ENCODE results near the gene MYL7.

MYL7 gene

DNA sequence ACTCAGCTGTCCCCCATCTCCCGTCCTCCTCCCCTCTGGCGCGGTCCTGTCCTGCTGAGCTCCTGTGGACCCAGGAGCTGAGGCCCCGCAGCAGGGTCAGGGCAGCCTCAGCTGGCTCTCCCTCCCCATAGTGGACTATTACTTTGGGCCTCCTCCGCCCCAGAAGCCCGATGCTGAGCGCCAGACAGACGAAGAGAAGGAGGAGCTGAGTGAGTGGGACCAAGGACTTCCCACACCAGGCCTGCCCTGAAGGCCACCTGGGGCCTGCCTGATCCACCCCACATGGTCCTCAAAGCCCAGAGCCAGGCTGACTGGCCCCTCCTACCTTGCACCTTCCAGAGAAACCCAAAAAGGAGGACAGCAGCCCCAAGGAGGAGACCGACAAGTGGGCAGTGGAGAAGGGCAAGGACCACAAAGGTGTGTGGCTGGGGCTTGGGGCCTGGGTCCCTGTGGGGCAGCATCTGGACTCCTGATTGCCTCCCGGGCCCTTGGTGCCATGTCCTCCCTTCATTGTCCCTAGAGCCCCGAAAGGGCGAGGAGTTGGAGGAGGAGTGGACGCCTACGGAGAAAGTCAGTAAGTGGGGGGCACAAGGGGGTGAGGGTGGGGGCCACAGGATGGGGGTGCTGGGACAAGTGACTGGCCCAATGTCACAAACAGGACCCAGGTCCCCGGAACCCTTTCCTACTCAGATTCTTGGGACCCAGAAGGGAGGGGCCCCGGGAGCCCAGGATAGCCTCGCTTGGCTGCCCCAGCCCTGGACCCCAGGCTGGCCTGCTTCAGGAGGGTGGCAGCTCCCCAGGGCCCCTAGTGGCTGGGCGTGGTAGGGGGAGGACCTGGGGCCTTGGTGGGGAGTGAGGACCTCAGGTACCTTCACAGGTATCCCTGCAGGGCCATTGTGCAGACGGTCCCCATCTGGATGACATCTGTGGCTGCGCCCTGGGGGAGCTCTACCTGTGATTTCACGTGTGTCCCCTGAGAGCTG is 32.1 kb downstream of the MYL7 start:
- Histone ChIP-seq H3K27me3 (ENCODE audit: insufficient read depth, low read length) (peaks cover 13% of the 10 kb centered on the region), H3K9ac (ENCODE audit: low read length) (no peak overlapping the region), H3K36me3 (ENCODE audit: insufficient read depth, low read length) (peaks cover 6% of the 10 kb centered on the region), H3K9me3 (ENCODE audit: low read length) (no peaks in the 10 kb centered on the region), H3K9me2 (ENCODE audit: low read depth, low read length) (no peaks in the 10 kb centered on the region), H3K27ac (ENCODE audit: low read depth, low read length, poor library complexity, severe bottlenecking) (no peak overlapping the region), H3K4me3 (ENCODE audit: low read depth, low read length, poor library complexity, severe bottlenecking) (no peak overlapping the region), H2AFZ (ENCODE audit: low read length) (no peak overlapping the region), H4K20me1 (ENCODE audit: insufficient read depth, low read length) (no peaks in the 10 kb centered on the region), H3F3A (ENCODE audit: insufficient read depth, low read length) (no peaks in the 10 kb centered on the region), H3K4me1 (ENCODE audit: insufficient read depth, low read length, severe bottlenecking) (peaks cover 14% of the 10 kb centered on the region), H3K4me2 (ENCODE audit: low read length) (no peak overlapping the region), H3K79me2 (ENCODE audit: insufficient read depth, low read length) (no peaks in the 10 kb centered on the region)
- TF ChIP-seq, protein P1, sequence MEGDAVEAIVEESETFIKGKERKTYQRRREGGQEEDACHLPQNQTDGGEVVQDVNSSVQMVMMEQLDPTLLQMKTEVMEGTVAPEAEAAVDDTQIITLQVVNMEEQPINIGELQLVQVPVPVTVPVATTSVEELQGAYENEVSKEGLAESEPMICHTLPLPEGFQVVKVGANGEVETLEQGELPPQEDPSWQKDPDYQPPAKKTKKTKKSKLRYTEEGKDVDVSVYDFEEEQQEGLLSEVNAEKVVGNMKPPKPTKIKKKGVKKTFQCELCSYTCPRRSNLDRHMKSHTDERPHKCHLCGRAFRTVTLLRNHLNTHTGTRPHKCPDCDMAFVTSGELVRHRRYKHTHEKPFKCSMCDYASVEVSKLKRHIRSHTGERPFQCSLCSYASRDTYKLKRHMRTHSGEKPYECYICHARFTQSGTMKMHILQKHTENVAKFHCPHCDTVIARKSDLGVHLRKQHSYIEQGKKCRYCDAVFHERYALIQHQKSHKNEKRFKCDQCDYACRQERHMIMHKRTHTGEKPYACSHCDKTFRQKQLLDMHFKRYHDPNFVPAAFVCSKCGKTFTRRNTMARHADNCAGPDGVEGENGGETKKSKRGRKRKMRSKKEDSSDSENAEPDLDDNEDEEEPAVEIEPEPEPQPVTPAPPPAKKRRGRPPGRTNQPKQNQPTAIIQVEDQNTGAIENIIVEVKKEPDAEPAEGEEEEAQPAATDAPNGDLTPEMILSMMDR (IDR thresholded peaks at IDR 0.05; ENCODE audit: low read length): peak; percentile 31; the same call in 1 of the 2 replicates
- no peak for TF ChIP-seq EZH2 (IDR thresholded peaks at IDR 0.05; ENCODE audit: borderline replicate concordance, low read length)

DNA sequence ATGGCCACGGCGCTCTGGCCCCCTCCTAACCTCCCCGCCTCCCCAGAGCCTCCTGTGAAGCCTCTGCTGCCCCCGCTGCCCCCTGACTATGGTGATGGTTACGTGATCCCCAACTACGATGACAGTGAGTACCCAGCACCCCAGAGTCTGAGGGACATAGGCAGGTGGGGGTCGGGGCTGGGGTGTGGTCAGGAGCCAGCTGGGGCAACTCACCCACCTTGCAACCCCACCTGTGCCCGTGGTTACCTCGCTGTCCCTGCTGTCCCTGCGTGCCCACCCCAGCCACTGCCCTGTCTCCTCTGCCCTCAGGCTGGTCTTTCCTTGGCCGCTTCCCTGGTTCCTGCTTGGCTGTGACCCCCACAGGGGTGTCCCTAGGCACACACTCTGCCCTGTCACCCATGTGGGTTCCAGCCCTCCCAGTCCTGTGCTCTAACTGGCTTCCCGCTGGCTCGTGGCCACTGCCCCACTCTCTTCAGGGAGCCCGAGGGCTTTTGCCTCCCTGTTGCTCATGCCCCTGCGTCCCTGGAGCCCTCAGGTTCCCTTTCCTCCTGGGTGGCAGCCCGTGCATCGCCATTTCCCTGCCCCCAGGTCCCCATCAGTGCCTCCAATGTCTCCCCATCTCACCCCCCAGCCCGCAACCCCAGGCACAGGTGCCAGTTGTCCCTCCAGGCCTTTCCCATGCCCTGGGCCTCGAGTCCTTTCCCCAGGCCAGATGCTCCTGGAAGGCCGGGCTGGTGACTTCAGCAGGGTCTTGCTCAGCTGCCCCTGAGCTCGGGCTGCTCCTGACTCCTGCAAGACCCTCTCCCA is 33.0 kb downstream of the MYL7 start:
- Histone ChIP-seq H3K9ac (ENCODE audit: low read length) (no peak overlapping the region), H3F3A (ENCODE audit: insufficient read depth, low read length) (no peaks in the 10 kb centered on the region), H3K9me3 (ENCODE audit: low read length) (no peaks in the 10 kb centered on the region), H3K4me2 (ENCODE audit: low read length) (no peak overlapping the region), H3K36me3 (ENCODE audit: insufficient read depth, low read length) (no peaks in the 10 kb centered on the region), H3K79me2 (ENCODE audit: insufficient read depth, low read length) (no peaks in the 10 kb centered on the region), H3K4me1 (ENCODE audit: insufficient read depth, low read length, severe bottlenecking) (peaks cover 14% of the 10 kb centered on the region), H3K27me3 (ENCODE audit: insufficient read depth, low read length) (peaks cover 13% of the 10 kb centered on the region), H3K27ac (ENCODE audit: low read depth, low read length, poor library complexity, severe bottlenecking) (no peak overlapping the region), H3K4me3 (ENCODE audit: low read depth, low read length, poor library complexity, severe bottlenecking) (no peak overlapping the region), H2AFZ (ENCODE audit: low read length) (no peak overlapping the region), H3K9me2 (ENCODE audit: low read depth, low read length) (no peaks in the 10 kb centered on the region), H4K20me1 (ENCODE audit: insufficient read depth, low read length) (no peaks in the 10 kb centered on the region)
- no peak for TF ChIP-seq EZH2 (IDR thresholded peaks at IDR 0.05; ENCODE audit: borderline replicate concordance, low read length)
- TF ChIP-seq, protein P1 (IDR thresholded peaks at IDR 0.05; ENCODE audit: low read length): no peak

DNA sequence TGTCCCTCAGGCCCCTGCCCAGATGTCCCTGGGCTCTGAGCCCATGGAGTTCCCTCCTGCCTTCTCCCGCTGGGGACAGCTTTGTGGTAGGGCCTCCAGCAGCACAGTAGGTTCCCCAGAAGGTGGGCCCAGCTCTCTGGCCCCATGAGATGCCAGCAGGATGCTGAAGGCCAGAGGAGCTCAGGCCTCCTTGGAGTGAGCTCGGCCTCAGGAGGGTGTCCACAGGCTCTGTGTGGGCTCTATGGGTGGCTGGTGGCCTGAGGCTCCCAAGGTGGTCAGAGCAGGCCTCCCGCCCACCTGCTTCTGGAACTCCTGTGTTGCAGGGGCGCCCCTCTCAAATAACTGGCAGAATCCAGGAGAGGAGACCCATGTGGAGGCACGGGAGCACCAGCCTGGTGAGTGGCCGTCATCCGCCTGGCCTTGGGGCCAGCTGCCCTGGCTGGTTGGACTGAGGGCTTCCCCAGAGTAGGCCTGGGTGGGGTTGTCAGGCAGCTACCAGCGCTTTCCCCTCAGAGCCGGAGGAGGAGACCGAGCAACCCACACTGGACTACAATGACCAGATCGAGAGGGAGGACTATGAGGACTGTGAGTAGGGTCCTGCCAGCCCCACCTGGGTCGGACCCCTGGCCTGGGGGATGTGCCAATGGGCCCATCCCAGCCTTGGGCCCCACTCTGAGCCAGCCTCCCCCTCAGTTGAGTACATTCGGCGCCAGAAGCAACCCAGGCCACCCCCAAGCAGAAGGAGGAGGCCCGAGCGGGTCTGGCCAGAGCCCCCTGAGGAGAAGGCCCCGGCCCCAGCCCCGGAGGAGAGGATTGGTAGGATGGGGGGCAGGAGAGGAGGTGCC is 33.8 kb downstream of the MYL7 start:
- peaks cover 13% of the 10 kb centered on the region for H3K27me3 ChIP-seq (ENCODE audit: insufficient read depth, low read length)
- no peaks in the 10 kb centered on the region for H4K20me1 ChIP-seq (ENCODE audit: insufficient read depth, low read length)

More for the DNA sequence above, 33.8 kb downstream of the MYL7 start:
- Histone ChIP-seq H3K79me2 (ENCODE audit: insufficient read depth, low read length) (no peaks in the 10 kb centered on the region), H3K9me2 (ENCODE audit: low read depth, low read length) (no peaks in the 10 kb centered on the region), H3K36me3 (ENCODE audit: insufficient read depth, low read length) (no peaks in the 10 kb centered on the region), H3K9me3 (ENCODE audit: low read length) (no peaks in the 10 kb centered on the region), H2AFZ (ENCODE audit: low read length) (no peak overlapping the region), H3K9ac (ENCODE audit: low read length) (no peak overlapping the region), H3F3A (ENCODE audit: insufficient read depth, low read length) (0 out of 2 replicates have a peak, but pooled peaks cover under 1% of the 10 kb centered on the region), H3K4me3 (ENCODE audit: low read depth, low read length, poor library complexity, severe bottlenecking) (no peak overlapping the region), H3K27ac (ENCODE audit: low read depth, low read length, poor library complexity, severe bottlenecking) (no peak overlapping the region), H3K4me1 (ENCODE audit: insufficient read depth, low read length, severe bottlenecking) (peaks cover 15% of the 10 kb centered on the region), H3K4me2 (ENCODE audit: low read length) (no peak overlapping the region)
- TF ChIP-seq, protein P1 (IDR thresholded peaks at IDR 0.05; ENCODE audit: low read length): no peak
- no peak for TF ChIP-seq EZH2 (IDR thresholded peaks at IDR 0.05; ENCODE audit: borderline replicate concordance, low read length)

All from OCI-LY1 (cell line).